ENCODE data around the gene DNAI2.

DNA sequence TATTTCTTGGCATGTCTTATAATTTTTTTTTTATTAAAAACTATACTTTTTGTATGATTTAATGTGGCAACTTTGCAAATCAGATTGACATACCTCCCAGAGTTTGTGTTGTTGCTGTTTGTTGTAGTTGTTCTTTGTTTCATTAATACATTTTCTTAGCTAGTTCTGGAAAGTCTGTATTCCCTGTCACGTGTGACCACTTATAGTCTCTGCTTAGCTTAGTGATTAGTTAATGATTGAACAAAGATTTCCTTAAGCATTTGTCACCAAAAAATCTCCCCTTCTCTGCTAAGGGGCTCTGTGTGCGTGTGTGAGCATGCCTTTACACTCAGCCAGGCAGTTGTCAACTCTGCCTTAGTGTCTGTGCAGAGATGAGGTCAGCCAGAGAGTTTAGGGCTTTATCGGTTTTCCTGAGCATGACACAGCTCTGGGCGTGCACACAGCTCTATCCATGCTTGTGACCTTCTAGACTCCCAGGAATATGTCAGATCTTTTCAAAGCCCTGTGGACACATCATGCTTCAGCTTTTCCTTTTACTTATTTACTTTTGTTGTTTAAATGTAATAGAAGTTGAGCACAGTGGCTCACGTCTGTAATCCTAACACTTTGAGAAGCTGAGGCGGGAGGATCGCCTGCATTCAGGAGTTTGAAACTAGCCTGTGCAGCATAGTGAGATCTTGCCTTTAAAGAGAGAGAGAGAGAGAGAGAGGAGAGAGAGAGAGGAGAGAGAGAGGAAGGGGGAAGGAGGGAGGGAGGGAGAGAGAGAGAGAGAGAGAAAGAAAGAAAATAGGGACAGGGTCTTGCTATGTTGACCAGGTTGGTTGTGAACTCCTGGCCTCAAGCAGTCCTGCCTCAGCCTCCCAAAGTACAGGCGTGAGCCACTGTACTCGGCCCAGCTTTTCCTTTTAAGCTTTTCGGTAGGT is 21.9 kb downstream of the DNAI2 start:
- no peak for TF ChIP-seq POLR2A (IDR thresholded peaks at IDR 0.05)
- TF ChIP-seq, protein P1, sequence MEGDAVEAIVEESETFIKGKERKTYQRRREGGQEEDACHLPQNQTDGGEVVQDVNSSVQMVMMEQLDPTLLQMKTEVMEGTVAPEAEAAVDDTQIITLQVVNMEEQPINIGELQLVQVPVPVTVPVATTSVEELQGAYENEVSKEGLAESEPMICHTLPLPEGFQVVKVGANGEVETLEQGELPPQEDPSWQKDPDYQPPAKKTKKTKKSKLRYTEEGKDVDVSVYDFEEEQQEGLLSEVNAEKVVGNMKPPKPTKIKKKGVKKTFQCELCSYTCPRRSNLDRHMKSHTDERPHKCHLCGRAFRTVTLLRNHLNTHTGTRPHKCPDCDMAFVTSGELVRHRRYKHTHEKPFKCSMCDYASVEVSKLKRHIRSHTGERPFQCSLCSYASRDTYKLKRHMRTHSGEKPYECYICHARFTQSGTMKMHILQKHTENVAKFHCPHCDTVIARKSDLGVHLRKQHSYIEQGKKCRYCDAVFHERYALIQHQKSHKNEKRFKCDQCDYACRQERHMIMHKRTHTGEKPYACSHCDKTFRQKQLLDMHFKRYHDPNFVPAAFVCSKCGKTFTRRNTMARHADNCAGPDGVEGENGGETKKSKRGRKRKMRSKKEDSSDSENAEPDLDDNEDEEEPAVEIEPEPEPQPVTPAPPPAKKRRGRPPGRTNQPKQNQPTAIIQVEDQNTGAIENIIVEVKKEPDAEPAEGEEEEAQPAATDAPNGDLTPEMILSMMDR (IDR thresholded peaks at IDR 0.05): no peak
